GM06990 (cell line): Measurements from ENCODE around the gene DNAH1.

Experiments used
- DNase-seq: peaks from one replicate; pipeline ENCODE4 v3.0.0-alpha.2; 2011; ENCODE audit not compliant: insufficient read length; ENCODE audit errors: extremely low read depth
- H3K27me3 ChIP-seq: replicated peaks from 2 replicates; pipeline ENCODE4 v1.6.0; 2011; ENCODE audit warnings: low read length; ENCODE audit not compliant: control insufficient read depth, insufficient read depth
- H3K36me3 ChIP-seq: 2 replicates; pipeline ENCODE4 v1.5.1; 2011; ENCODE audit warnings: low read length; ENCODE audit not compliant: control insufficient read depth, insufficient read depth
- H3K4me3 ChIP-seq: replicated peaks from 2 replicates; pipeline ENCODE4 v1.5.1; 2011; ENCODE audit warnings: low read depth, mild to moderate bottlenecking, control low read depth, low read length
- TF ChIP-seq, protein P1 (sequence below): IDR thresholded peaks from 2 replicates; pipeline ENCODE4 v1.5.1; 2011; ENCODE audit warnings: low read length, control low read depth, mild to moderate bottlenecking, inconsistent platforms; ENCODE audit not compliant: insufficient read depth, poor library complexity, severe bottlenecking

The DNAH1 gene

DNA sequence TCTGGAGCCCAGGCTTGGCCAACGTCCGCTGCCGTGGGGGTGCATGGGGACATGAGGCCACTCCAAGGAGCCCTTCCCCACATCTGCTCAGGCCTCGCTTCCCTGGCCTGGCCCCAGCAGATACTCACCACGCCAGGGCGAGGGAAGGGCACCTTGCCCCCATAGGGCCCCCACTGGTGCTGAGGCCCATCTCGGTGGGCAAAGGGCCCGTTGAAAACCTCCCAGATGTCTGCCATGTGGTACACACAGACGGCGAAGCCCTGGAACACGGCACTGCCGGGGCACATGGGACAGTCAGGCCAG lies 124.1 kb downstream of the DNAH1 start:
- Histone ChIP-seq H3K27me3 (no peaks in the 10 kb centered on the region), H3K4me3 (no peak overlapping the region), H3K36me3 (no peaks in the 10 kb centered on the region)
- no peak for DNase-seq
- TF ChIP-seq, protein P1, sequence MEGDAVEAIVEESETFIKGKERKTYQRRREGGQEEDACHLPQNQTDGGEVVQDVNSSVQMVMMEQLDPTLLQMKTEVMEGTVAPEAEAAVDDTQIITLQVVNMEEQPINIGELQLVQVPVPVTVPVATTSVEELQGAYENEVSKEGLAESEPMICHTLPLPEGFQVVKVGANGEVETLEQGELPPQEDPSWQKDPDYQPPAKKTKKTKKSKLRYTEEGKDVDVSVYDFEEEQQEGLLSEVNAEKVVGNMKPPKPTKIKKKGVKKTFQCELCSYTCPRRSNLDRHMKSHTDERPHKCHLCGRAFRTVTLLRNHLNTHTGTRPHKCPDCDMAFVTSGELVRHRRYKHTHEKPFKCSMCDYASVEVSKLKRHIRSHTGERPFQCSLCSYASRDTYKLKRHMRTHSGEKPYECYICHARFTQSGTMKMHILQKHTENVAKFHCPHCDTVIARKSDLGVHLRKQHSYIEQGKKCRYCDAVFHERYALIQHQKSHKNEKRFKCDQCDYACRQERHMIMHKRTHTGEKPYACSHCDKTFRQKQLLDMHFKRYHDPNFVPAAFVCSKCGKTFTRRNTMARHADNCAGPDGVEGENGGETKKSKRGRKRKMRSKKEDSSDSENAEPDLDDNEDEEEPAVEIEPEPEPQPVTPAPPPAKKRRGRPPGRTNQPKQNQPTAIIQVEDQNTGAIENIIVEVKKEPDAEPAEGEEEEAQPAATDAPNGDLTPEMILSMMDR = no peak

DNA sequence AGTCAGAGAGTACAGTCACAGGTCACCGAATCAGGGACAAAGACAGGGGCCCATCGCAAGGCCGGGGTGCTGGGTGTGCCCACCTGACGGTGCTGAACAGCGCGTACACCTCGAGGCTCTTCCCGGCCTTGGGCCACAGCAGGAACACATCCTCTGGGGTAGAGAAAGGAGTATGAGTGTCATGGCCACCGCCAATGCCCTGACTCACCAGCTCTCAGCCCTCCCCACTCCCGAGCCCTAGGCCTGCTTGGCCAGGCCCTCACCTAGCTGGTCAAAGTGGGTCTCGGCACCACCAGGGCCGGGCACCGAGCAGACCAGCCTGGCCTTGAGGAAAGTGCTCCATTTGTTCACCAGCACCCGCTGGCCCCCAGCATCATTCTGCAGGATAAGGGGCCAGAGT lies 124.6 kb downstream of the DNAH1 start:
- Histone ChIP-seq H3K36me3 (no peaks in the 10 kb centered on the region), H3K4me3 (no peak overlapping the region), H3K27me3 (no peaks in the 10 kb centered on the region)
- no peak for DNase-seq
- TF ChIP-seq, protein P1 = no peak

DNA sequence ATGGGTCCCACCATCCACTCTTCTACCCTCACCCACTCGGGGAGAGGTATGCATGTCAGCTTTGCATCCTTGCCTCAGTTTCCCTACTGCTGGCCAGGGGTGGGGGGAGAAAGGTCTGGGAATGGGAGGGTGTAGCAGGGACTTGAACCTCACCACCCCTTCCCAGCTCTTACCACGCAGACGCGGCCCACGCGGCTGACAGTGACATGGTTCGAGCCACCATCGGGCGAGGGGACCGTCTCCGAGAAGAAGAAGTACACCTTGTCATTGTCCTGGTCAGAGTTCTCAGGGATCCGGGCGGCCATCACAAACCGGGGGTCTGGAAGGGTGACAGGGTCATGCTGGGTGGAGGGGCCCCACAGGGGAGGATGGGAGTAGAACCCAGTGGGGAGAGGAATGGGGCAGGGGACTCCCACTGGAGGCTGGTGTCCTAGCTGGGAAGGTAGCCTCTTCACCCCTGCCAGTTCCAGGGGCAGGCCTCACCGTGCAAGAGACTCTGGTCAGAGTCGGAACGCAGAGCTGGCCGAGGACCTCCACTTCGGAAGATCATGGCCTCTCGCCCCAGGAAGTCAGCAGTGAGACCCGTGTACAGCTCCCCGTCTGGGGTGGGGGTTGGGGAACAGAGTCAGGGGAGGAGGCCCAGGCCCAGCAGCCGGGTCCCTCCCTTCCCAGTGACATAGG lies 125.1 kb downstream of the DNAH1 start:
- Histone ChIP-seq H3K36me3 (no peaks in the 10 kb centered on the region), H3K4me3 (no peak overlapping the region), H3K27me3 (no peaks in the 10 kb centered on the region)
- no peak for DNase-seq
- TF ChIP-seq, protein P1 = no peak

DNA sequence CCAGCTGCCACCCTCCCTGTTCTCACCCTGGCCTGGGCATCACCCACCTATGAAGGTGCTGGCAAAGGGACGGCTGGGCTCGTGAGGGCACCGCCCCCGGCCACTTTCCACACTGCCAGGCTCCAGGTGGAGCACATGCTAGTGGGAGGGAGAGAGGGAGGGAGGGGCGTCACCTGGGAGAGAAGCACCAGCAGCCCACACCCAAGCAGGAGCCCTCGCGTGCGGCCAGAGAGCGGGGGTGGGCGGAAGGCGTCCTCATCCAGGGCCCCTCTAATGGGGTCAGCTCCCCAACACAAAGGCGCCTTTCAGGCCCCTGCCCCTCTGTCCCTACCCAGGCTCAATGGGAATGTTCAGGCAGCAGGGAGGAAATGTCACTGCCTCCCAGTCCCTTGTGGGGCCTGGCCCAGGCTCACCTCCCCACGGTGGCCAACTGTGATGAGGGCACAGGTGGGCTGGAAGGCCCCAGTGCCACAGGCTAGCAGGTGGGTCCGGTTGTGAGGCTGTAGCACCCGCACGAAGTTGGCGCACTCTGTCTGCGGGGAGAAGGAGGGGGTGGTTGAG lies 125.7 kb downstream of the DNAH1 start:
- TF ChIP-seq, protein P1 = no peak
- Histone ChIP-seq H3K27me3 (no peaks in the 10 kb centered on the region), H3K36me3 (no peaks in the 10 kb centered on the region), H3K4me3 (no peak overlapping the region)
- no peak for DNase-seq

DNA sequence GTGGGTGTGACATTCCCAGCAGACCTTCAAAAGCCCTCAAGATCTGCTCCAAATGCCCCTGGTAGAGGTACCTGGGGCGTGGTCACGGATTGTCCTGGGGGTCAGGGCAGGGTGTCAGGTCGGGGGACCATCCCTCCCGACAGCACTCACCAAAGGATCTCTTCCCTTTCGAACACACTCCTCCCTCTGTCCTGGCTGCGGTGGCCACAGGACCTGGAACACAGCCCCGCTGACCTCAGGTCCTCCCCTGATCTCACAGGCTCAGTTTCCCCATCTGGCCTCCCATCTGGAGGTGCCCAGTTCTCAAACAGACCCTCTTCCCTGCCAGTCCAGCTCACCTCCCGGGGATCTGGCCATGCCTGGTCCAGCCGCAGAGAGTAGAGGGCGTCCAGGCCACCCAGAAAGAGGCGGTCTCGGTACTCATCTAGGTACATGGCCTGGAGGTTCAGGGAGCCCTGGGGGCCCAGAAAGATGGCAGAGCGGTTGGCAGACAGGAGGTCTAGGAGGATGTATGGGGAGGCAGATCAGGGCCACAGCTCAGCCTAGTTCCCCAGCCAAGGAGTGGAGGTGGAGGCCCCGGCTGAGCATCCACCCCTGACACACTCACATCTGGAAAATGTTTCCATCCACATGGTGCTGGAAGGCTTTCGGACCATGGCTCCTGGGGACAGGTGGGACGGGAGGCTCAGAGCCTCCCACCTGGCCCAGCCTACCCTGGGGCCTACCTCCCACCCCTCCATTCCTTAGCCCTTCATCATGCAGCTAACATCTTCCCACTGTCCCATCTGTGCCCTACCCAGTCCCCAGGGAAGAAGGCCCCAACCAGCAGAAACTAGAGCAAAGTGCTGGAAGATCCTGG lies 126.5 kb downstream of the DNAH1 start:
- TF ChIP-seq, protein P1 = no peak
- DNase-seq = no peak
- Histone ChIP-seq H3K27me3 (no peaks in the 10 kb centered on the region), H3K36me3 (no peaks in the 10 kb centered on the region), H3K4me3 (no peak overlapping the region)
